OCI-LY7 (cell line): ENCODE results near the gene UVRAG.

Experiments used
- EZH2phosphoT487 ChIP-seq: fragments of 200-600 bp; sonication (generic); IDR thresholded peaks from 2 replicates; pipeline ENCODE4 v1.6.1; 2018; ENCODE audit warnings: low read depth, borderline replicate concordance, mild to moderate bottlenecking, mixed run types, antibody characterized with exemption, low read length, moderate library complexity, mixed read lengths
- TF ChIP-seq, protein P1 (sequence below): fragments of 200-600 bp; sonication (generic); conservative IDR thresholded peaks from 2 replicates; pipeline ENCODE4 v1.5.1; 2014; ENCODE audit warnings: mild to moderate bottlenecking, antibody characterized with exemption, low read length, moderate library complexity, mixed read lengths

DNA sequence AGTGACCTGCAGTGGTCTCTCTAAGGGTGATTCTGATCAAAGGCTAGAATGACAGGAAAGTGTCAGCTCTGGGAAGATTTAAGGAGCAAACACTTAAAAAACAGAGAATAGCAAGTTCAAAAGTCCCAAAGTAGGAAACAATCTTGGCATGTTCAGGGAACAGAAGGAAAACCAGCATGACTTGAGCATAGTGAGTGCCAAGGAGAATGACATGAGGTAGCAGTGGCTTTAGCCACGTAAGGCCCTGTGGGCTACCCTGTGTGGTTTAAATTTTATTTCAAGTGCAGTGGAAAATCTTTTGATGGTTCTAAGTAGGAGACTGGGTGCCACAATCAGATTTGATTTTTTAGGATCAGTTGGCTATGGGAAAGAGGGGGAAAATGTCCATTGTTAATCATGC, 241.9 kb downstream of the UVRAG start:
- TF ChIP-seq, protein P1, sequence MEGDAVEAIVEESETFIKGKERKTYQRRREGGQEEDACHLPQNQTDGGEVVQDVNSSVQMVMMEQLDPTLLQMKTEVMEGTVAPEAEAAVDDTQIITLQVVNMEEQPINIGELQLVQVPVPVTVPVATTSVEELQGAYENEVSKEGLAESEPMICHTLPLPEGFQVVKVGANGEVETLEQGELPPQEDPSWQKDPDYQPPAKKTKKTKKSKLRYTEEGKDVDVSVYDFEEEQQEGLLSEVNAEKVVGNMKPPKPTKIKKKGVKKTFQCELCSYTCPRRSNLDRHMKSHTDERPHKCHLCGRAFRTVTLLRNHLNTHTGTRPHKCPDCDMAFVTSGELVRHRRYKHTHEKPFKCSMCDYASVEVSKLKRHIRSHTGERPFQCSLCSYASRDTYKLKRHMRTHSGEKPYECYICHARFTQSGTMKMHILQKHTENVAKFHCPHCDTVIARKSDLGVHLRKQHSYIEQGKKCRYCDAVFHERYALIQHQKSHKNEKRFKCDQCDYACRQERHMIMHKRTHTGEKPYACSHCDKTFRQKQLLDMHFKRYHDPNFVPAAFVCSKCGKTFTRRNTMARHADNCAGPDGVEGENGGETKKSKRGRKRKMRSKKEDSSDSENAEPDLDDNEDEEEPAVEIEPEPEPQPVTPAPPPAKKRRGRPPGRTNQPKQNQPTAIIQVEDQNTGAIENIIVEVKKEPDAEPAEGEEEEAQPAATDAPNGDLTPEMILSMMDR = no peak
- TF ChIP-seq EZH2phosphoT487 = no peak
